OCI-LY7 (cell line): ENCODE measurements around the gene SMIM31.

ENCODE experiments used
- EZH2phosphoT487 ChIP-seq: fragments of 200-600 bp; sonication (generic); IDR thresholded peaks from 2 replicates; pipeline ENCODE4 v1.6.1; 2018; ENCODE audit warnings: low read depth, borderline replicate concordance, mild to moderate bottlenecking, mixed run types, antibody characterized with exemption, low read length, moderate library complexity, mixed read lengths
- TF ChIP-seq, protein P1 (sequence below): fragments of 200-600 bp; sonication (generic); conservative IDR thresholded peaks from 2 replicates; pipeline ENCODE4 v1.5.1; 2014; ENCODE audit warnings: mild to moderate bottlenecking, antibody characterized with exemption, low read length, moderate library complexity, mixed read lengths

DNA sequence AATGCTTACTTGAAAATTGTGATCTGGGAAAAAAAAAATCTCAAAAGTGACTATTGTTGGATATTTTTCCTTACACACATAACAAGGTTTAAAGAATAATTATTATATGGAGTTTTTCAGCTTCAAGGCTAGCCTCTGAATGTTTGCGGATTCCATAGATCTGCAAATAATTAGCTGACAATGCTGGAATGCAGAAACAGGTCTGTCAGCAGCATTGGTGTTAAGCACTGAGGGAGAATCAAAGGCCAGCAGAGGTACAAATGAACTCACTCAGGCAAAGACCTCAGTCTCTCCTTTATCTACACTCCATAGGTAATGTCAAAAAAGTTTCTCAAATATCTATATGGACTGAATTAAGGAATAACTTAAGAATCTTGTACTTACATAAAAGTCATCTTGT is 35.1 kb downstream of the SMIM31 start:
- TF ChIP-seq, protein P1, sequence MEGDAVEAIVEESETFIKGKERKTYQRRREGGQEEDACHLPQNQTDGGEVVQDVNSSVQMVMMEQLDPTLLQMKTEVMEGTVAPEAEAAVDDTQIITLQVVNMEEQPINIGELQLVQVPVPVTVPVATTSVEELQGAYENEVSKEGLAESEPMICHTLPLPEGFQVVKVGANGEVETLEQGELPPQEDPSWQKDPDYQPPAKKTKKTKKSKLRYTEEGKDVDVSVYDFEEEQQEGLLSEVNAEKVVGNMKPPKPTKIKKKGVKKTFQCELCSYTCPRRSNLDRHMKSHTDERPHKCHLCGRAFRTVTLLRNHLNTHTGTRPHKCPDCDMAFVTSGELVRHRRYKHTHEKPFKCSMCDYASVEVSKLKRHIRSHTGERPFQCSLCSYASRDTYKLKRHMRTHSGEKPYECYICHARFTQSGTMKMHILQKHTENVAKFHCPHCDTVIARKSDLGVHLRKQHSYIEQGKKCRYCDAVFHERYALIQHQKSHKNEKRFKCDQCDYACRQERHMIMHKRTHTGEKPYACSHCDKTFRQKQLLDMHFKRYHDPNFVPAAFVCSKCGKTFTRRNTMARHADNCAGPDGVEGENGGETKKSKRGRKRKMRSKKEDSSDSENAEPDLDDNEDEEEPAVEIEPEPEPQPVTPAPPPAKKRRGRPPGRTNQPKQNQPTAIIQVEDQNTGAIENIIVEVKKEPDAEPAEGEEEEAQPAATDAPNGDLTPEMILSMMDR: no peak
- TF ChIP-seq EZH2phosphoT487: no peak
